ENCODE results near the gene ZYG11A. TPM values are rescaled to one million over a fixed set of nuclear protein-coding genes. Genes with fewer than 3 reads are reported as not detected.

The ZYG11A gene
- total and polyA plus RNA-seq, 2 of the 13 experiments (the other 11 are each of a cell fraction or from before 2014, with no cell fraction given) = not detected

- TF ChIP-seq, protein P1, sequence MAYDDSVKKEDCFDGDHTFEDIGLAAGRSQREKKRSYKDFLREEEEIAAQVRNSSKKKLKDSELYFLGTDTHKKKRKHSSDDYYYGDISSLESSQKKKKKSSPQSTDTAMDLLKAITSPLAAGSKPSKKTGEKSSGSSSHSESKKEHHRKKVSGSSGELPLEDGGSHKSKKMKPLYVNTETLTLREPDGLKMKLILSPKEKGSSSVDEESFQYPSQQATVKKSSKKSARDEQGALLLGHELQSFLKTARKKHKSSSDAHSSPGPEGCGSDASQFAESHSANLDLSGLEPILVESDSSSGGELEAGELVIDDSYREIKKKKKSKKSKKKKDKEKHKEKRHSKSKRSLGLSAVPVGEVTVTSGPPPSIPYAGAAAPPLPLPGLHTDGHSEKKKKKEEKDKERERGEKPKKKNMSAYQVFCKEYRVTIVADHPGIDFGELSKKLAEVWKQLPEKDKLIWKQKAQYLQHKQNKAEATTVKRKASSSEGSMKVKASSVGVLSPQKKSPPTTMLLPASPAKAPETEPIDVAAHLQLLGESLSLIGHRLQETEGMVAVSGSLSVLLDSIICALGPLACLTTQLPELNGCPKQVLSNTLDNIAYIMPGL (CRISPR knock-in tag; IDR thresholded peaks at IDR 0.05; ENCODE audit: borderline replicate concordance in 1 of 2, low read depth in 1 of 2) = no peak
- no peak for TF ChIP-seq FOXK1 (CRISPR knock-in tag; IDR thresholded peaks at IDR 0.05; ENCODE audit: borderline replicate concordance, low read depth)
- no peak for TF ChIP-seq DMAP1 (CRISPR knock-in tag; IDR thresholded peaks at IDR 0.05)
Measured at GRCh38 chr1:52915855-52916220, 73.3 kb downstream of the ZYG11A start (continued).

GRCh38 chr1:52916241-52916975 lies 73.8 kb downstream of the ZYG11A start:
- peak overlapping the region; percentile 35 for H3K27ac ChIP-seq (ENCODE audit: extremely low read length, insufficient read depth, low read length)
- FAIRE-seq = no peak
- no TSS peak for BruUV-seq (replicated peaks)
- TF ChIP-seq HNRNPLL (IDR thresholded peaks at IDR 0.05; ENCODE audit: low read depth, low read length, poor library complexity, severe bottlenecking) (no peak), ZNF550 (CRISPR knock-in tag; IDR thresholded peaks at IDR 0.05; ENCODE audit: borderline replicate concordance) (no peak), KDM3A (CRISPR knock-in tag; IDR thresholded peaks at IDR 0.05; ENCODE audit: low read depth) (no peak), AKAP8 (CRISPR knock-in tag; IDR thresholded peaks at IDR 0.05) (no peak), CEBPG (CRISPR knock-in tag; IDR thresholded peaks at IDR 0.05) (peak; percentile 19; the same call in 1 of the 2 replicates), ZNF253 (CRISPR knock-in tag; IDR thresholded peaks at IDR 0.05; ENCODE audit: borderline replicate concordance) (no peak), RFX5 (IDR thresholded peaks at IDR 0.05; ENCODE audit: low read depth, low read length) (no peak), ZNF30 (CRISPR knock-in tag; IDR thresholded peaks at IDR 0.05) (no peak), SMAD3 (CRISPR knock-in tag; IDR thresholded peaks at IDR 0.05) (no peak), CEBPB (IDR thresholded peaks at IDR 0.05; ENCODE audit: borderline replicate concordance, low read depth, low read length) (peak; percentile 64; the same call in 1 of the 2 replicates), ZKSCAN8 (CRISPR knock-in tag; IDR thresholded peaks at IDR 0.05; ENCODE audit: borderline replicate concordance) (no peak), HIVEP1 (CRISPR knock-in tag; IDR thresholded peaks at IDR 0.05) (no peak), SALL2 (CRISPR knock-in tag; IDR thresholded peaks at IDR 0.05) (no peak), POGZ (CRISPR knock-in tag; IDR thresholded peaks at IDR 0.05) (no peak), ZNF460 (CRISPR knock-in tag; IDR thresholded peaks at IDR 0.05; ENCODE audit: borderline replicate concordance) (peak; percentile 55; the same call in 1 of the 2 replicates), ZNF17 (CRISPR knock-in tag; IDR thresholded peaks at IDR 0.05) (no peak), HOXA7 (CRISPR knock-in tag; IDR thresholded peaks at IDR 0.05) (no peak)
- TF ChIP-seq, protein P2, sequence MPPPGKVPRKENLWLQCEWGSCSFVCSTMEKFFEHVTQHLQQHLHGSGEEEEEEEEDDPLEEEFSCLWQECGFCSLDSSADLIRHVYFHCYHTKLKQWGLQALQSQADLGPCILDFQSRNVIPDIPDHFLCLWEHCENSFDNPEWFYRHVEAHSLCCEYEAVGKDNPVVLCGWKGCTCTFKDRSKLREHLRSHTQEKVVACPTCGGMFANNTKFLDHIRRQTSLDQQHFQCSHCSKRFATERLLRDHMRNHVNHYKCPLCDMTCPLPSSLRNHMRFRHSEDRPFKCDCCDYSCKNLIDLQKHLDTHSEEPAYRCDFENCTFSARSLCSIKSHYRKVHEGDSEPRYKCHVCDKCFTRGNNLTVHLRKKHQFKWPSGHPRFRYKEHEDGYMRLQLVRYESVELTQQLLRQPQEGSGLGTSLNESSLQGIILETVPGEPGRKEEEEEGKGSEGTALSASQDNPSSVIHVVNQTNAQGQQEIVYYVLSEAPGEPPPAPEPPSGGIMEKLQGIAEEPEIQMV (CRISPR knock-in tag; IDR thresholded peaks at IDR 0.05; ENCODE audit: low read depth) = no peak

More at GRCh38 chr1:52916241-52916975, 73.8 kb downstream of the ZYG11A start:
- peaks cover 70% of the 10 kb centered on the region for H3K4me1 ChIP-seq (ENCODE audit: insufficient read depth, low read length)
- intact Hi-C loops (cut with micrococcal nuclease; ENCODE audit: unreplicated experiment) = no loop called here
- DNase-seq (ENCODE audit: low spot score) (no peak), ATAC-seq (no peak)
- 0 out of 5 replicates have a peak, but pooled peaks cover 0 to 4% of the 10 kb centered on the region in 2 experiments for H3K36me3 ChIP-seq (replicated peaks in 1 of 2; ENCODE audit: control insufficient read depth in 1 of 2, insufficient read depth in 2 of 2, low read length in 2 of 2)
- POLR2A ChIA-PET = interaction anchor here (1.7 kb wide), 1 partner anchor 11 kb away, joined by 9 read pairs; the partner anchor contains the start of gene SCP2
- no peak overlapping the region for H3K9ac ChIP-seq (ENCODE audit: insufficient read depth, low read depth, low read length)
- no peaks in the 10 kb centered on the region for H3K27me3 ChIP-seq (ENCODE audit: control insufficient read depth in 1 of 2, insufficient read depth in 2 of 2, low read length in 2 of 2)
- no peaks in the 10 kb centered on the region for H3K9me3 ChIP-seq (ENCODE audit: low read length)
- H2AFZ ChIP-seq (ENCODE audit: low read length) = no peak overlapping the region
- no peaks in the 10 kb centered on the region for H4K20me1 ChIP-seq (ENCODE audit: insufficient read depth, low read length)
- peaks cover 4% of the 10 kb centered on the region for H3K79me2 ChIP-seq (ENCODE audit: insufficient read depth, low read length)
- CTCF ChIA-PET (ENCODE audit: low intra/inter-chr PET ratio, low total read pairs) = no interaction called here
- H3K4me3 ChIP-seq (replicated peaks in 1 of 3; ENCODE audit: insufficient read depth in 1 of 3, low read depth in 2 of 3, low read length in 3 of 3) = no peak overlapping the region
- 70% methylated on average over 9 of the region's 10 CpGs for WGBS (ENCODE audit: low lambda C conversion rate)
- in situ Hi-C loops (cut with HindIII; ENCODE audit: extremely low pct_ligation_motif_present, low pct_unique_long_range_greater_than_20kb) = no loop called here
- peak overlapping the region; percentile 5; the same call in 1 of the 2 replicates for H3K4me2 ChIP-seq (ENCODE audit: low read depth, low read length)

Data from HepG2 (cell line).